ENCODE data around the gene CCL3.
"Not testable (repeated sequence)": the region's sequence is repeated elsewhere in the genome, so short reads cannot be mapped to it uniquely, and the experiment has no call there.

The CCL3 gene

DNA sequence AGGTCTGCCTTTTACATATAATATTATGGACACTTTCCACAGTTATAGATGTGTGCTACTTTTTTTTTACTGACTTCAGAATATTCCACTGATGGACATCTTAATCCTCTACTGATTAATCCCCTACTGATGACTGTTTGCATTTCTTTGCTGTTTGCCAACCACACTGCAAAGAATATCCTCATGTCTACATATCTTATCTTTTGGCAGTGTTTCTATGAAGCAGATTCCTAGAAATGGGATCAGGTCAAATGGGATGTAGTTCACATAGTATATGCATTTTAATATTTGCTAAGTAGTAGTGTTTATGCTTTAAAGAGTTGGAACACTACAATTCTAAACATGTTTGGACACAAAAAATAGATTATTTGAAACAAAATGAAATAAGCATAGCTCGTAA is 3.2 kb downstream of the CCL3 start:
- TF ChIP-seq EZH2phosphoT487 (IDR thresholded peaks at IDR 0.05; ENCODE audit: borderline replicate concordance, low read length) = no peak
- TF ChIP-seq CTCF (IDR thresholded peaks at IDR 0.05; ENCODE audit: low read depth, low read length, poor library complexity, severe bottlenecking) = no peak
- H3F3A ChIP-seq (ENCODE audit: control insufficient read depth, insufficient read depth) = peaks cover 7% of the 10 kb centered on the region; the same call in 1 of the 2 replicates
- H3K4me1 ChIP-seq (ENCODE audit: control insufficient read depth, low read length) = peaks cover 33% of the 10 kb centered on the region
- H3K36me3 ChIP-seq (ENCODE audit: control insufficient read depth, low read length) = no peaks in the 10 kb centered on the region
- H3K27ac ChIP-seq (ENCODE audit: low read depth, low read length) = no peak overlapping the region
- H3K4me2 ChIP-seq (ENCODE audit: low read length) = no peak overlapping the region
- no peak overlapping the region for H3K4me3 ChIP-seq (ENCODE audit: low read length)
- H3K9me2 ChIP-seq (replicated peaks; ENCODE audit: control insufficient read depth, low read length) = no peaks in the 10 kb centered on the region
- peaks cover 3% of the 10 kb centered on the region; the same call in 1 of the 2 replicates for H4K20me1 ChIP-seq (ENCODE audit: control insufficient read depth, insufficient read depth, low read depth, low read length)
- H3K79me2 ChIP-seq (ENCODE audit: control insufficient read depth, low read length) = no peaks in the 10 kb centered on the region
- peaks cover 35% of the 10 kb centered on the region for H3K27me3 ChIP-seq (ENCODE audit: control insufficient read depth, low read length)
- no peaks in the 10 kb centered on the region for H3K9me3 ChIP-seq (ENCODE audit: control insufficient read depth, insufficient read depth, low read length)

DNA sequence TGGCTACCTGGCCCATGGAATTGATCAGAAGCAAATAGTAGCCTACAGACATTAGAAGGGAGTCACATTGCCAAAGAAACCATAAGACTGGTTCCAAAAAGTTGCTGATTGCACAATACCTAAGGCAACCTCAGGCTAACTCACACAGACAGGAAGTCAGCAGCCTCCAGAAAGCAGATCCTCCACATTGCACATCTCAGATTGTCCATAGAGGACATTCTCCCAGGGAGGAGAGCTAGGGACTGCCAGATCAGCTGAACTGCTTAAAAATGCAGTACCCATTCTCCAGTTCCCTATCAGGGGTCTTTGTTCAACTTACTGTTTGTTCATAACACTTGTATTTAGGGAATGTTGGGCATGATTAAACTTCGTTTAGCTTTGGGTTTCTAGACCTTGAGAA is 4.2 kb downstream of the CCL3 start:
- no peaks in the 10 kb centered on the region for H3K36me3 ChIP-seq (ENCODE audit: control insufficient read depth, low read length)

GRCh38 chr17:36083691-36084090 is 6.3 kb downstream of the CCL3 start:
- H3K36me3 ChIP-seq (ENCODE audit: control insufficient read depth, low read length) = not testable (repeated sequence)

More for the DNA sequence above, 4.2 kb downstream of the CCL3 start:
- H3K27me3 ChIP-seq (ENCODE audit: control insufficient read depth, low read length) = peaks cover 28% of the 10 kb centered on the region
- TF ChIP-seq EZH2phosphoT487 (IDR thresholded peaks at IDR 0.05; ENCODE audit: borderline replicate concordance, low read length) (no peak), CTCF (IDR thresholded peaks at IDR 0.05; ENCODE audit: low read depth, low read length, poor library complexity, severe bottlenecking) (no peak)
- peaks cover 6% of the 10 kb centered on the region; the same call in 1 of the 2 replicates for H3F3A ChIP-seq (ENCODE audit: control insufficient read depth, insufficient read depth)
- H3K9me3 ChIP-seq (ENCODE audit: control insufficient read depth, insufficient read depth, low read length) = no peaks in the 10 kb centered on the region
- no peaks in the 10 kb centered on the region for H3K79me2 ChIP-seq (ENCODE audit: control insufficient read depth, low read length)
- no peak overlapping the region for H3K27ac ChIP-seq (ENCODE audit: low read depth, low read length)
- peaks cover 3% of the 10 kb centered on the region; the same call in 1 of the 2 replicates for H4K20me1 ChIP-seq (ENCODE audit: control insufficient read depth, insufficient read depth, low read depth, low read length)
- no peak overlapping the region for H3K4me3 ChIP-seq (ENCODE audit: low read length)
- no peak overlapping the region for H3K4me2 ChIP-seq (ENCODE audit: low read length)
- no peaks in the 10 kb centered on the region for H3K9me2 ChIP-seq (replicated peaks; ENCODE audit: control insufficient read depth, low read length)
- H3K4me1 ChIP-seq (ENCODE audit: control insufficient read depth, low read length) = peaks cover 22% of the 10 kb centered on the region

GRCh38 chr17:36082482-36083120 is 7.3 kb downstream of the CCL3 start:
- peaks cover 15% of the 10 kb centered on the region for H3K27me3 ChIP-seq (ENCODE audit: control insufficient read depth, low read length)
- not testable (repeated sequence) for H3K79me2 ChIP-seq (ENCODE audit: control insufficient read depth, low read length); H3K4me1 ChIP-seq (ENCODE audit: control insufficient read depth, low read length); H3K36me3 ChIP-seq (ENCODE audit: control insufficient read depth, low read length); H3K4me3 ChIP-seq (ENCODE audit: low read length); H3K9me2 ChIP-seq (replicated peaks; ENCODE audit: control insufficient read depth, low read length); H4K20me1 ChIP-seq (ENCODE audit: control insufficient read depth, insufficient read depth, low read depth, low read length); H3K9me3 ChIP-seq (ENCODE audit: control insufficient read depth, insufficient read depth, low read length); H3F3A ChIP-seq (ENCODE audit: control insufficient read depth, insufficient read depth); H3K27ac ChIP-seq (ENCODE audit: low read depth, low read length); H3K4me2 ChIP-seq (ENCODE audit: low read length)

More at GRCh38 chr17:36083691-36084090, 6.3 kb downstream of the CCL3 start:
- H4K20me1 ChIP-seq (ENCODE audit: control insufficient read depth, insufficient read depth, low read depth, low read length); H3K4me2 ChIP-seq (ENCODE audit: low read length); H3K79me2 ChIP-seq (ENCODE audit: control insufficient read depth, low read length); H3K9me3 ChIP-seq (ENCODE audit: control insufficient read depth, insufficient read depth, low read length); H3K4me1 ChIP-seq (ENCODE audit: control insufficient read depth, low read length); H3F3A ChIP-seq (ENCODE audit: control insufficient read depth, insufficient read depth); H3K4me3 ChIP-seq (ENCODE audit: low read length); H3K9me2 ChIP-seq (replicated peaks; ENCODE audit: control insufficient read depth, low read length); H3K27ac ChIP-seq (ENCODE audit: low read depth, low read length): not testable (repeated sequence)
- peaks cover 11% of the 10 kb centered on the region for H3K27me3 ChIP-seq (ENCODE audit: control insufficient read depth, low read length)

DNA sequence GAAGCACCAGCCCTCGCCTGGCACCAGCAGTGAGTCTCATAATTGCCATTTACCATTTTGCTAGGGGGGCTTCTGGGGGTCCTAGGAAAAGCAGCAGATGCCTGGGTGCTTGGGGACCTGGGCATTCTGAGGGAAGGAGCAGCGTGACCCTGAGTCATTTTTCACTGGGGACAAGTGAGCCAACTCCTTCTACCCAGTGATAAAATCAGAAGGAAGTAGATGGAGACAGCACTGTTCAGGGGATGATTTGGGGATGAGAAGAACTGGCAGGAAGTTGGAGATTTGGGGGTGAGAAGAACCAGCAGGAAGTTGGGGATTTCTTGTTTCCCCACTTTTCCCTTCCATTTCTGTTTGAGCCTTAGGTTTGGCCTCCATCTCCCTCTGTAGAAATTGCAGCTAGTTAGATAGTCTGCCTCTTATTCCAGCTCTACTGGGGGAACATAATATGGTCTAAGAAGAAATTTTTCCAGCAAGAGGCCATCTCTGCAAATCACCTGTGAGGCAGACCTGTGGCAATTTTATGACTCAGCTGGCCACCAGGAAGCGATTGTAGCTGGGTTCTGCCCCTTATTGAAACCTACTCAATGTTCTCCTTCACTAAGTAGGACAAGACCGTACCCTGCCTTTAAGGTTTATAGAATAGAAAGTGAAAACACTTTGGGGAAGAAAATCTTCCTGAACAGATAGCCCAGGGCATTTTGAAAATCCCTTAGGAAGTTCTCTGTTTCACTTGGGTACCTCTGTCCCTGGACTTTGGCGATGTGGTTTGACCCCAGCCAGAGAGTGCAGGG is 8.1 kb downstream of the CCL3 start:
- H3K9me3 ChIP-seq (ENCODE audit: control insufficient read depth, insufficient read depth, low read length); H3K27ac ChIP-seq (ENCODE audit: low read depth, low read length); H3K9me2 ChIP-seq (replicated peaks; ENCODE audit: control insufficient read depth, low read length); H3K4me1 ChIP-seq (ENCODE audit: control insufficient read depth, low read length); H3K36me3 ChIP-seq (ENCODE audit: control insufficient read depth, low read length); H3K79me2 ChIP-seq (ENCODE audit: control insufficient read depth, low read length); H3K4me3 ChIP-seq (ENCODE audit: low read length); H3F3A ChIP-seq (ENCODE audit: control insufficient read depth, insufficient read depth); H4K20me1 ChIP-seq (ENCODE audit: control insufficient read depth, insufficient read depth, low read depth, low read length); H3K4me2 ChIP-seq (ENCODE audit: low read length): not testable (repeated sequence)
- H3K27me3 ChIP-seq (ENCODE audit: control insufficient read depth, low read length) = peaks cover 22% of the 10 kb centered on the region

All from DOHH2 (cell line).